Neutrophil (primary cell): ENCODE measurements around the gene PMFBP1.

Source experiments
- H3K27ac ChIP-seq: fragments of 200-600 bp; sonication (generic); 2 replicates; pipeline ENCODE4 v1.5.1; 2016; ENCODE audit warnings: mild to moderate bottlenecking, moderate library complexity
- H3K27me3 ChIP-seq: fragments of 200-600 bp; sonication (generic); 2 replicates; pipeline ENCODE4 v1.6.0; 2016; ENCODE audit warnings: mild to moderate bottlenecking
- H3K36me3 ChIP-seq: fragments of 200-600 bp; sonication (generic); 2 replicates; pipeline ENCODE4 v1.5.1; 2017
- H3K4me1 ChIP-seq, 2 experiments: fragments of 200-600 bp in 1 of 2; sonication (generic) in 1 of 2; 1 replicate in 1 of 2; 2 replicates in 1 of 2; pipeline versions ENCODE4 v1.5.1 to v1.6.1; 2013 to 2016; ENCODE audit warnings: low read depth in 1 of 2, low read length in 1 of 2, mild to moderate bottlenecking in 1 of 2, moderate library complexity in 1 of 2; ENCODE audit not compliant: control insufficient read depth in 1 of 2, insufficient read depth in 1 of 2
- H3K4me3 ChIP-seq, 2 experiments: fragments of 200-600 bp in 1 of 2; sonication (generic) in 1 of 2; 1 replicate in 1 of 2; 2 replicates in 1 of 2; pipeline ENCODE4 v1.5.1; 2013 to 2016; ENCODE audit warnings: low read depth in 1 of 2, low read length in 1 of 2, mild to moderate bottlenecking in 1 of 2, moderate library complexity in 1 of 2
- H3K9me3 ChIP-seq: fragments of 200-600 bp; sonication (generic); 2 replicates; pipeline ENCODE4 v1.5.1; 2016
- CTCF ChIP-seq: fragments of 200-600 bp; sonication (generic); IDR thresholded peaks from 2 replicates; pipeline ENCODE4 v1.5.1; 2016; ENCODE audit warnings: antibody characterized with exemption

Gene PMFBP1

GRCh38 chr16:72131036-72131435 is 40.9 kb downstream of the PMFBP1 start:
- no peaks in the 10 kb centered on the region for H3K4me1 ChIP-seq
- no peak for TF ChIP-seq CTCF
- no peaks in the 10 kb centered on the region for H3K27me3 ChIP-seq
- H3K4me3 ChIP-seq, result no peak overlapping the region
- H3K36me3 ChIP-seq, result no peaks in the 10 kb centered on the region
- no peak overlapping the region for H3K27ac ChIP-seq
- no peaks in the 10 kb centered on the region for H3K9me3 ChIP-seq

GRCh38 chr16:72129976-72130656 is 41.8 kb downstream of the PMFBP1 start:
- Histone ChIP-seq H3K9me3 (no peaks in the 10 kb centered on the region), H3K4me3 (no peak overlapping the region), H3K4me1 (no peaks in the 10 kb centered on the region), H3K27ac (no peak overlapping the region), H3K27me3 (no peaks in the 10 kb centered on the region), H3K36me3 (no peaks in the 10 kb centered on the region)
- TF ChIP-seq CTCF, result no peak

- Histone ChIP-seq H3K4me1 (no peaks in the 10 kb centered on the region), H3K9me3 (no peaks in the 10 kb centered on the region), H3K36me3 (no peaks in the 10 kb centered on the region), H3K27ac (no peak overlapping the region), H3K4me3 (no peak overlapping the region), H3K27me3 (no peaks in the 10 kb centered on the region)
- TF ChIP-seq CTCF, result no peak
These were observed 43.3 kb downstream of the PMFBP1 start for GRCh38 chr16:72128701-72129100.

- H3K4me1 ChIP-seq, result no peaks in the 10 kb centered on the region
- H3K36me3 ChIP-seq, result no peaks in the 10 kb centered on the region
- no peaks in the 10 kb centered on the region for H3K9me3 ChIP-seq
- no peak for TF ChIP-seq CTCF
- no peak overlapping the region for H3K4me3 ChIP-seq
- H3K27me3 ChIP-seq, result no peaks in the 10 kb centered on the region
- no peak overlapping the region for H3K27ac ChIP-seq
These were observed 45.6 kb downstream of the PMFBP1 start for GRCh38 chr16:72126429-72126765.

- no peak for TF ChIP-seq CTCF
- Histone ChIP-seq H3K9me3 (no peaks in the 10 kb centered on the region), H3K4me3 (no peak overlapping the region), H3K27ac (no peak overlapping the region), H3K27me3 (no peaks in the 10 kb centered on the region), H3K4me1 (no peaks in the 10 kb centered on the region), H3K36me3 (no peaks in the 10 kb centered on the region)
These were observed 46.1 kb downstream of the PMFBP1 start for GRCh38 chr16:72125635-72126428.
